H1 (cell line): ENCODE results near the gene CHSY1. TPM values are rescaled to one million over a fixed set of nuclear protein-coding genes. Genes with fewer than 3 reads are reported as not detected.

Source experiments
- CHD7 ChIP-seq: fragments of 300-600 bp; sonication (generic); IDR thresholded peaks from 2 replicates; pipeline ENCODE4 v1.7.1; 2012; ENCODE audit warnings: low read length, moderate library complexity, mild to moderate bottlenecking, inconsistent platforms; ENCODE audit not compliant: insufficient replicate concordance
- HDAC6 ChIP-seq: IDR thresholded peaks from one replicate; pipeline ENCODE4 v1.7.1; 2012; ENCODE audit warnings: low read depth, mild to moderate bottlenecking, inconsistent platforms, low read length, moderate library complexity
- SAP30 ChIP-seq: fragments of 300-600 bp; sonication (generic); IDR thresholded peaks from 2 replicates; pipeline ENCODE4 v1.7.1; 2012; ENCODE audit warnings: low read length, moderate library complexity, mild to moderate bottlenecking, inconsistent platforms; ENCODE audit not compliant: insufficient read depth, insufficient replicate concordance
- SP2 ChIP-seq: IDR thresholded peaks from 2 replicates; pipeline ENCODE4 v1.6.1; 2012; ENCODE audit warnings: mild to moderate bottlenecking, low read length, inconsistent platforms
- TEAD4 ChIP-seq: IDR thresholded peaks from 2 replicates; pipeline ENCODE4 v1.6.1; 2012; ENCODE audit warnings: low read depth, low read length, inconsistent platforms, mixed read lengths
- polyA plus RNA-seq, 7 experiments: library from polyadenylated mRNA; depleted of rRNA in 3 of 7; stranded (reverse) in 5 of 7; unstranded in 2 of 7; fragments of >200 nt in 5 of 7; fragments of 200-250 nt in 2 of 7; gene quantifications; 1 replicate in 5 of 7; 2 replicates in 1 of 7; 4 replicates in 1 of 7; pipeline versions ENCODE4 v1.2.1 to v1.2.3, GENCODE V29; 2011 to 2013; ENCODE audit warnings: missing spikeins in 2 of 7, mixed read lengths in 2 of 7
- total RNA-seq: library from RNA; stranded (reverse); fragmentation: NEBNext Ultra II Directional; extraction: Animal tissue kit (Norgen Biotek cat#: 25700); gene quantifications from 2 replicates; pipeline ENCODE4 v1.2.1, GENCODE V29; 2021

Gene CHSY1
- total and polyA plus RNA-seq, 2 of the 8 experiments (the other 6 are each of a cell fraction or from before 2014, with no cell fraction given) = 24.9 to 60.7 TPM

- TF ChIP-seq CHD7 (no peak), SP2 (no peak), HDAC6 (no peak), SAP30 (no peak), TEAD4 (no peak)
These were observed 45.7 kb downstream of the CHSY1 start (continued) for GRCh38 chr15:101206176-101206591.
